Brain microvascular endothelial cell (primary cell): ENCODE data around the gene CADM4.
"Not testable (repeated sequence)": the region's sequence is repeated elsewhere in the genome, so short reads cannot be mapped to it uniquely, and the experiment has no call there.

ENCODE experiments used
- DNase-seq: peaks from one replicate; pipeline ENCODE4 v3.0.0-alpha.2; 2020
- H3K27ac ChIP-seq: fragments of 250-450 bp; sonication (Bioruptor Pico); 2 replicates; pipeline ENCODE4 v1.5.1; 2020; ENCODE audit warnings: mild to moderate bottlenecking, moderate library complexity
- H3K27me3 ChIP-seq: fragments of 250-450 bp; sonication (Bioruptor Pico); replicated peaks from 2 replicates; pipeline ENCODE4 v1.5.1; 2020; ENCODE audit warnings: mild to moderate bottlenecking
- H3K36me3 ChIP-seq: fragments of 250-450 bp; sonication (Bioruptor Pico); replicated peaks from 2 replicates; pipeline ENCODE4 v1.5.1; 2020; ENCODE audit warnings: mild to moderate bottlenecking
- H3K4me3 ChIP-seq: 2 replicates; pipeline ENCODE4 v1.5.1; 2011; ENCODE audit warnings: low read depth, mild to moderate bottlenecking, control low read depth, low read length, moderate library complexity
- in situ Hi-C: cut with HindIII; loops from 2 replicates; pipeline ENCODE4 v1.10.0; 2017; ENCODE audit warnings: low sequenced_read_pairs, low pct_ligation_motif_present
- TF ChIP-seq, protein P1 (sequence below): IDR thresholded peaks from 2 replicates; pipeline ENCODE4 v1.5.1; 2011; ENCODE audit warnings: low read depth, mild to moderate bottlenecking, moderate library complexity, low read length, control low read depth, inconsistent platforms; ENCODE audit errors: missing control alignments

Gene CADM4

DNA sequence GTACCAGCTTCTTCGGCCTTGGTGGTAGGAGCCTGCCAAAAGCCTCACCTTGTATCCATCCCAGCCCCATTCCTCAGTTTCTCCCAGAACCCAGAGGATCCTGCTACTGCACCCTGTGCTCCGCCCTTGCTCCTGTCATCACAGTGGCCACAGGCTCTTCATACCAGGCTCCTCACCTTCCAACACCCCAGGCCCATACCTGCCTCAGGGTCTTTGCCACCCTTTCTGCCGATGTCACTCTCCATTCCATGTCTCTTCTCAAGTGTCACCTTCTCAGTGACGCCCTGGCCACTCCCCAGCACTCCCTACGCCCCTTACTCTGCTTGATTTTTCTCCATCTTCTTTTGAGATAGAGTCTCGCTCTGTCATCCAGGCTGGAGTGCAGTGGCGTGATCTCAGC, 29.8 kb downstream of the CADM4 start:
- Histone ChIP-seq H3K4me3 (no peak overlapping the region), H3K27ac (peak overlapping the region; percentile 35), H3K27me3 (no peaks in the 10 kb centered on the region), H3K36me3 (peaks cover 11% of the 10 kb centered on the region)
- TF ChIP-seq, protein P1, sequence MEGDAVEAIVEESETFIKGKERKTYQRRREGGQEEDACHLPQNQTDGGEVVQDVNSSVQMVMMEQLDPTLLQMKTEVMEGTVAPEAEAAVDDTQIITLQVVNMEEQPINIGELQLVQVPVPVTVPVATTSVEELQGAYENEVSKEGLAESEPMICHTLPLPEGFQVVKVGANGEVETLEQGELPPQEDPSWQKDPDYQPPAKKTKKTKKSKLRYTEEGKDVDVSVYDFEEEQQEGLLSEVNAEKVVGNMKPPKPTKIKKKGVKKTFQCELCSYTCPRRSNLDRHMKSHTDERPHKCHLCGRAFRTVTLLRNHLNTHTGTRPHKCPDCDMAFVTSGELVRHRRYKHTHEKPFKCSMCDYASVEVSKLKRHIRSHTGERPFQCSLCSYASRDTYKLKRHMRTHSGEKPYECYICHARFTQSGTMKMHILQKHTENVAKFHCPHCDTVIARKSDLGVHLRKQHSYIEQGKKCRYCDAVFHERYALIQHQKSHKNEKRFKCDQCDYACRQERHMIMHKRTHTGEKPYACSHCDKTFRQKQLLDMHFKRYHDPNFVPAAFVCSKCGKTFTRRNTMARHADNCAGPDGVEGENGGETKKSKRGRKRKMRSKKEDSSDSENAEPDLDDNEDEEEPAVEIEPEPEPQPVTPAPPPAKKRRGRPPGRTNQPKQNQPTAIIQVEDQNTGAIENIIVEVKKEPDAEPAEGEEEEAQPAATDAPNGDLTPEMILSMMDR: no peak
- in situ Hi-C loops: no loop called here
- DNase-seq: no peak

GRCh38 chr19:43607238-43608205, 32.1 kb downstream of the CADM4 start:
- in situ Hi-C loops: no loop called here
- TF ChIP-seq, protein P1: no peak
- H3K27ac ChIP-seq: no peak overlapping the region
- DNase-seq: no peak
- no peaks in the 10 kb centered on the region for H3K27me3 ChIP-seq
- H3K36me3 ChIP-seq: peaks cover 11% of the 10 kb centered on the region
- H3K4me3 ChIP-seq: no peak overlapping the region

- peaks cover 11% of the 10 kb centered on the region for H3K36me3 ChIP-seq
- H3K4me3 ChIP-seq: no peak overlapping the region
- H3K27ac ChIP-seq: no peak overlapping the region
- no peak for DNase-seq
- in situ Hi-C loops: no loop called here
- H3K27me3 ChIP-seq: no peaks in the 10 kb centered on the region
- TF ChIP-seq, protein P1: no peak
Measured at GRCh38 chr19:43606569-43607229, 33.0 kb downstream of the CADM4 start.

DNA sequence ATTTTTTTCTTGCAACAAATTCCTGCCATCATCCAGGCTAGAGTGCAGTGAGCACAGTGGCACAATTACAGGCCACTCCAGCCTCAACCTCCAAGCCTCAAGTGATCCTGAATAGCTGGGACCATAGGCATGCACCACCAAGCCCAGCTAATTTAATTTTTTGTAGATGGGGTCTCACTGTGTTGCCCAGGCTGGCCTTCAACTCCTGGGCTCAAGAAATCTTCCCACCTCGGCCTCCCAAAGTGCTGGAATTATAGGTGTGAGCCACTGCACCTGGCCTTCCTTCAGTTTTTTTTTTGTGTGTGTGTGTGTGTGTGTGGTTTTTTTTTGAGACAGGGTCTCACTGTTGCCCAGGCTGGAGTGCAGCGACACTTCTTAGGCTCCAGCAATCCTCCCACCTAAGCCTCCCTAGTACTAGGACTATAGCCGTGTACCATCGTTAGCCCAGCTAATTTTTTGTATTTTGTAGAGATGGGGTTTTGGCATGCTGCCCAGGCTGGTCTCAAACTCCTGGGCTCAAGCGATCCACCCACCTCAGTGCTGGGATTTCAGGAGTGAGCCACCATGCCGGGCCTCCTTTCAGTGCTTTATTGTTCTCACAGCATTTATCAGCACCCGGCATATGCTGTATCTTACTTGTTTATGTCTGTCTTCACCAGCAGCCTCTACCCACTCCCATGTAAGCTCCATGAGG, 33.6 kb downstream of the CADM4 start:
- no peak for DNase-seq
- Histone ChIP-seq H3K36me3 (peaks cover 11% of the 10 kb centered on the region), H3K27me3 (no peaks in the 10 kb centered on the region), H3K4me3 (no peak overlapping the region), H3K27ac (no peak overlapping the region)
- in situ Hi-C loops: no loop called here
- TF ChIP-seq, protein P1: no peak

GRCh38 chr19:43600326-43600725, 39.3 kb downstream of the CADM4 start:
- H3K27me3 ChIP-seq, H3K27ac ChIP-seq, H3K36me3 ChIP-seq, DNase-seq, in situ Hi-C loops, H3K4me3 ChIP-seq: not testable (repeated sequence)
